ENCODE data around the gene USP25. TPM values are rescaled to one million over a fixed set of nuclear protein-coding genes. Genes with fewer than 3 reads are reported as not detected.
"Not testable (repeated sequence)": the region's sequence is repeated elsewhere in the genome, so short reads cannot be mapped to it uniquely, and the experiment has no call there.

USP25 gene
- total RNA-seq, 1 donor from 2014 or later = 126 TPM

DNA sequence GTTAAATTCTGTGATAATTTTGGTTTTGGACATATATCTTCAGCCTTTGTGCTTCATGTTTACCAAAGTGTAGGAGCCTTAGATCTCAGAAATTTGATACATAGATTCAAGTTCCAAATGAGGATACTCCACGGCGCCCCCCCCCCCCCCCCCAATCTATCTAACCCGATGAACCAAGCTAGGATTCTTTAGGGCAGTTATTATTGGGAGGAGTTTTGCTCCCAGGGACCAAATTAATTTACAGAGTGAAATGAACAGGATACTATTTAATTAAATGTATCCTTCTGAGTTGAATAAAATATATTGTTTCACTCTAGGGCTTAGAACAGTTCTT, 3.2 kb downstream of the USP25 start:
- DNase-seq = no peak

DNA sequence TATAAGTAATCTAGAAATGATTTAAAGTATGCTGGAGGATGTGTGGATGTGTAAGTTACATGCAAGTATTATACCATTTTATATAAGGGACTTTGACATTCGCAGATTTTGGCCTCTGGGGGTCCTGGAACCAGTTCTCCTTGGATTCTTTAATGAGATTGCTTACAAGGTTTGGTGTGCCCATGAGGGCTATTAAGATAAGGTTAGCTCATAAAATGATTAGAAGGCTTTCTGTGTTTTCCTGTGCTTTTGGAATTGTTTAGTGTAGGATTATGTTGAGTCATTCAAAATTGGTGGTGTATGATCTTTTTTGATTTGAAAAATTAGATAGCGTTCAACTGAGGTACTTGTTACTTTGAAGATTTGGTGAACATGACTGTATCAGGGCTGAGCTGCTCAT, 5.6 kb downstream of the USP25 start:
- DNase-seq = no peak

DNA sequence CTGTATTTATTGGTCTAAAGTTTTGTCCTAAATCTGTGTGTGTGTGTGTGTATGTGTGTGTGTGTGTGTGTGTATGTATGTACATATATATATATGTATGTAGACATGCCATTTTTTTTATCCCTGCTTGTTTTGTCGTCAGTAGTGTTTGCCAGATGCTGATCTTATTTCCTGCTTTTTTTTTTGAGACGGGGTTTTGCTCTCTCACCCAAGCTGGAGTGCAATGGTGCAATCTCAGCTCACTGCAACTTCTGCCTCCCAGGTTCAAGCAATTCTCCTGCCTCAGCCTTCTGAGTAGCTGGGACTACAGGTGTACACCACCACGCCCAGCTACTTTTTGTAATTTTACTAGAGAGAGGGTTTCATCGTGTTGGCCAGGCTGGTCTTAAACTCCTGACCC, 6.1 kb downstream of the USP25 start:
- DNase-seq = not testable (repeated sequence)

DNA sequence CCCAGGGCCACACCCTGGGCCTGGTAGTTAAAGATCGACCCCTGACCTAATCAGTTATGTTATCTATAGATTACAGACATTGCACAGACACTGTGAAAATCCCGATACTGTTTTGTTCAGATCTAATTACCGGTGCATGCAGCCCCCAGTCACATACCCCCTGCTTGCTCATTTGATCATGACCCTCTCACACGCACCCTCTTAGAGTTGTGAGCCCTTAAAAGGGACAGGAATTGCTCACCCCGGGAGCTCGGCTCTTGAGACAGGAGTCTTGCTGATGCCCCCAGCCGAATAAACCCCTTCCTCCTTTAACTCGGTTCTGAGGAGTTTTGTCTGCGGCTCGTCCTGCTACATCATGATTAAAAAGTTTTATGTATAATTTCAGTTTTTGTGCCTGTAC, 9.0 kb downstream of the USP25 start:
- not testable (repeated sequence) for DNase-seq

DNA sequence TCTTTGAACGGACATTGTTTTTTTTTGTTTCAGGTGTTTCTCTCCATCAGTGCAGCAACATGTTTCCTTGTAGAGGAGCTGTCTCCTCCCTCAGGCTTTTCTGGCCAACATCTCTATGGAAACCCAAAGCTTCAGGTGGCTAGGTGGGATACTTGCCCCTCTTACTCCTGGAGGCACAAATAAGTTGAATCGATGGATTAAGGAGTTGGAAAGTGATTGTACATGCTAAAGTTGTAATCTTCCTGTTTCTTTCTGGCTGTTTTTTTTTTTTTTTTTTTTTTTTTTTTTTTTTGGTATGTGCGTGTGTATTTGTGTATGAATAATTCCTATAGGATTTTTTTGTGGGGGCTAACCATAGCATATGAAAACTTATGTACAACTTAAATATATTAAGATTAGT, 10.6 kb downstream of the USP25 start:
- DNase-seq = no peak

DNA sequence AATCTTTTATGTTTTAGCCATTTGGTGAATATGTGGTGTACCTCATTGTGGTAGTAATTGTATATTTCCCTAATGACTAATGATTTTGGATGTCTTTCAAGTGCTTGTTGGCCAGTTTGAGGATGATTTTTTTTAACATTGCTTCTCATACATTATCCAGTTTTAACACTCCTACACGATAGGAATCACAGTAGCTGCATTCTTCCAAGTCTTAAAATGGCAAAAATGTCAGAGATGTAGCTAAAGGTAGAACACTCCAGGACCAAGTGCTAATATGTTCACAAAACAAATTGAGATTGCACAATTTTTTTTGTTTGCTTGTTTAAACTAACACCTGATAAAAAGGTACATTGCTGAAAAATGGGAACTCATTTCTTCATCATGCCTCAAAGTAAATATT, 11.7 kb downstream of the USP25 start:
- DNase-seq = no peak

DNA sequence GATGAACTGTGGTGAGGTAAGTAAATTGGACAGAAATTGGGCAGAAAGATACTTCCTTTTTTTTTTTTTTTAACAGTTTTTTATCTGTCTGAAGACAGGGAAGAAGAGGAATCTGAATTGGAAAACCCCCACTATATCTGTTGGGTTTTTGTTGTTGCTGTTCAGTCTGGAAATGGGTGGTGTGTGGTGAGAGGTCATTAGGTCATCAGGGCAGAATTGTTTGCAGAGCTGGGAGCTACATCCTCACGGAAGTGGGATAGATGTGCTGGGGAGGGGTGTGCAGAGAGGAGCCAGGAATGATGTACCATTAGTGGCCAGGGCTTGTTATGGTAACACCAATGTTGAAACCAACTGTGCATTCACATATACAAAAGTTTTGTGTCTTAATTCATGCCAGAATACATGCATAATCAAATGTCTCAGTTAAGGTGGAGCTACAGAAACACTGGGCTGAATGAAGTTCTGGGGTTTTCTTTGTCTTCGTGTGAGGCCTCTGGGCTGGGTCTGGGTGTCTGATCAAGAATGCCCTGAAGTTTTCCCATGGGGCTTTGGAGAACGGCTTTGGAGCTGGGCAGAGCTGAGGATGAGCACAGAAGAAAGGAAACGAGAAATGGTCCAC, 12.4 kb downstream of the USP25 start:
- DNase-seq = no peak

DNA sequence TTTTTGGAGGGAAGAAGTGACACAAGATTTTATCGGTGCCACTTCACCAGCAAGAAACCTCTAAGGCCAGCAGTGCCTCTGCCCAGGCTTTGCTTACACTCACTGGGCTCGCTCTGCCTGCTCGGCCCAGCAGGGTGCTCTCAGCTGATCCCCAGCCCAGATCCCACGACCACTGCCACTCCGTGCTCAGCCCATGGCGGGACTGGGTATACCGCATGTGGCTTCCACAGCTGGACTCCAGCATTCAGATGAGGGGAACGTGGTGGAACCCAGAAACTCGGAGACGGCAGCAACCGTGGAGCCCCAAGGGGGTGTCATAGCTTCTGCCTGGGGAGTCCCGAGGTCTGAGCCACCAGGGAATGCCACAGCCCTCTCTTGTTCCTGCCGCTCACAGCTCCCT, 12.9 kb downstream of the USP25 start:
- no peak for DNase-seq

DNA sequence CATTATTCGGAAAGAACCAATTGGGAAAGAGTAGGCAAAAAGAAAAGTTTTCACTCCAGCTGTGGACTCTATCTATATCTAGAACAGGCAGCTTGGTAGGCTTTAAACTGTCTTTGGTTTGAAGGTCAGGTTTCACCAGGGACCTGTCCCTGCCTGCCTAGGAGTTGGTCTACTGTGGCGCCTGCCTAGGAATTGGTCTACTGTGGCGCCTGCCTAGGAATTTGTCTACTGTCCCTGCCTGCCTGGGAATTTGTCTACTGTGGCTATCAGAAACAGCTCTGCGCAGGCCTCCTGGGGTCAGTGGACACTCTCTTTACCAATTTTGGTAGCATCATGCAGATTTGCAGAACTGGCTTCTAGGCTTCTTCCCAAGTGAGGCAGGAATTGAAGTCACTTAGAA, 13.8 kb downstream of the USP25 start:
- no peak for DNase-seq

DNA sequence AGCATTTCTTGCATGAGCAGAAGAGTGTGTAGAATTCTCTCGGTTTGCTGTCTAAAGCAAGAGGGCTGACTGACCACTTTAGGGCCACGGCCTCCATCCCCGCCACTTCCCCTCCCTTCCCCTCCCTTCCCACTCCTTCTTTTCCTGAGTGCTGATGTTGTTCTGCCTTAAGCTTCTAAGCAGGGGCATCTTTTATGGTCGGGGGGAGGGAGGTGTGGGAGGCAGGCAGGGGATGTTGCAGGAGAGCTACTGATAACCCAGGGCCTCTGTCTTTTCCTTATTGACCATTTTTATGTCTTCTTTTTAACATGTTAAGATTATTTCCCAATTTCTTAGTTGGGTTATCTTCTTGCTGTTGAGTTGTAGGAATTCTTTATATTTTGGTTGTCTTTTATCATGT, 15.1 kb downstream of the USP25 start:
- DNase-seq = no peak

DNA sequence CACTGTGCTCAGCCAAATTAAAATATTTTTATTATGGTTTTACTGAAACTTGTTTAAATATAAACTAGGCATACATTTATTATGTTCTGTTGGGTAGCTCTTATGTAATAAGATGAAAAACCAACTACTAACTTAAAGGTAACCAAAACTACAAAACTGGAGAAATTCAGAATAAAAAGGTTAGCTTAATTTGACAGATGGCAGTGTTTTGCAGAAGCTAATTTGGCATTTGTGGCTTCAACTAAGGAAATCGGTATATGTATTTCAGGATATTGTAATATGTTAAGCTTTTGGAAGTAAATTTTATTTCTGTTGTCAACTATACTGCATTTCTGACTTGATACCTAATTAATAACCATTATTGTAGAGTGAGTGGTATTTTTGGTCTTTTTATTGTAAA, 18.8 kb downstream of the USP25 start:
- DNase-seq = no peak

DNA sequence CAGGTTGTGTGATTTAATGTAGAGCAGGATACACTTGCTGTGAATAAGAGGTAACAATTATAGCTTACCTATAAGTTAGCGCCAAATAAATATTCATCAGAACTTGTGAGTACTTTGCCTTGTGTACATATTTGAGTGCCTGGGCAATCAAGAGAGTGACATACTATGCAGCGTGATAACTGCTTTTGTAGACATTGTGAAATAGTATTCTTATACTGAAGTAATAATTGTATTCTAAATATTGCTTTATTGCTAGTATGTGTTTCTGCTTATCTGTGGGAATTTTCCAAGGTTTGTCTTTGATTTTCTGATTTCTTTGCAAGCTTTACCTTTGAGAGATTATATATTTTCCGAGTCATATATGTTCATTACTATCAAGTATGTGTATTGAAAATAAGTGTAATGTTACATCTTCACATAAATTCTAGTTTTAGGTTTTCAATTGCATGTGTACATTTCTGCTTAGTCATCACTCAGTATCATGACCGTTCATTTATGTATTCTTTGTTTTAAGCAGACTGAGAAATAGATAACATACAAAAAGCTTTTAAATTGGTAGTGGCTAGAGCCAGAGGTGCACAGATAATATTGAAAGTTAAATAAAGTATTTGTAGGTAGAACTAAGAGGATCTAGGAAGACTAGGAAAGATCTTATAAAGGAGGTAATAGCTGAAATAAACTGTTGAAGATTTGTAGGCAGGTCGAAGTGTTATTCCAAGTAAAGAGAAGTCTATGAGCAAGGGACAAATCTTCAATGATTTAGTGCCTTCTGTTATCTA, 19.5 kb downstream of the USP25 start:
- DNase-seq = no peak

DNA sequence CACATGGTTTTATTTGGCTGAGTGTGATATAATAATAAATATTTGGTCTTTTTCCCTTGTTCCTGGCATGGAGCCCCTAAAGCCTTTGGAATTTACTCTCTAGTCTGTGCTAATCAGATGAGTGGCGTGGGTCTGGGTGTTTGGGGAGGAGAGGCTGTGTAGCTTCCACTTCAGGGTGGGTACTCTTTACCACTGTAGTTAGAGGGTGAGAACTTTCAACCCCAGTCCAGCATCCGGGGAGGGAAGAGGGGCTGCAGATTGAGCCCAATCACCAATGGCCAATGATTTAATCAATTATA, 20.0 kb downstream of the USP25 start:
- no peak for DNase-seq

DNA sequence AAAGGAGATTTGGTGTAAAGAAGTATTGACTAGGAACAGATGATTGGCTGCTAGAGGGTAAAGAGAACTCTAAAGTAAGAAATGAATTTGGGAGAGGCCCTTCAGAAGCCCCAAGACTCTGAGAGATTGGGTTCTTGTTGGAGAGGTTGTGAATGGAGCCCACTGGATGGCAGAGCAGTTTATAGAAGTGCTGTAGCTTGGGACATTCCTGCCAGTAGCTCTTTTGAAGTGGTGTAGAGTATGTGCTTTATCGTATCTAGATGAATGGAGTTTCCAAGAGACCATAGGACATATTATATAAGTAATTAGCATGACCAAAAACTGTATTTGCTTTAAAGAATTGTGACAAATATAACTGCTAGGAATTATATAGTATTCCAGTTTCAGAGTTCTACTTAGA, 21.3 kb downstream of the USP25 start:
- no peak for DNase-seq

DNA sequence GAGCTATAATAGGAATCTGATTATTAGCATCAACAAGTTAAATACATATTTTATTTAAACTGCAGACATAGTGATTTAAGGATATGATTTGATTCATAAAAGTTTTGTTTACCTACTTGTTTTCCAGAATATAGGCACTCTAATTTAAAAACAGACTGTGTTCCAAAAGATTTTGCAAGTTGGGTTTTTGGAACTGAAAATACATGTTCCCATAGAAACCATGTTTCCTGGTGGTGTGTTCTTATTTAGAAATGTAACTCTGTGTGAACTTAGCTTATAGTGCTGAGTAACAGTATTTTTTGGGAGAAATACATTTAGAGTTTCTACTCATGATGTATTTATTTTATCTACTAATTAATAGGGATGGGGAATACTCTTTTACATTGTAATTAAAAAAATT, 21.8 kb downstream of the USP25 start:
- no peak for DNase-seq

DNA sequence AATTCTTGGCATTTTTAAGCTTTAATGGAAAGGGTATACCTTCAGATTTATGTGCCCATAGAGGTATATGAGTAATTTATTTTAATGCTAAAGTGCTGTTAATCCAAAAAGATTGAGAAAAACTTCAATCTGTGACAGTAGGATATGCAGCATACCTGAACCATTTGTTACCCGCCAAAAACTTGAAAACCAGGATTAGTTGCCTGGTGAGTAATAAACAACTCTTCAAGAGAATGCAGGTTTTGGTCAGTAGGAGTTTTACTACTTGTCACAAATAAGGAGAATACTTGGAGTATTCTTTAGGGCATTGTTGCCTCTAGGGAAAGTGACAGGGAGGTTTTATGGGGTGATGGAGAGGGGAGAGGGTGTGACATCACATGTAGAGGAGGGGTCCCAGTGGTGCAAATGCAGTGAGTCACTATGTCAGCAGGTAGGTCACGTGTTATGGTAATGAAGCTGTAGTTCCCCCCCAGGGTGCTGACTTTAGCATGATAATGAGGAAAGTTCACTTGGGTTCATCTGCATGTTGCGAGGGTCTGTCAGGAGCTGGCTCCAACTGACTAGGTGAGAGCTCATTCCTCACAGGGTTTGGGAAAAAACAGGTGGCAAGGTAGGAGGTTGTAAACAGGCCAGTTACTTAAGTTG, 23.1 kb downstream of the USP25 start:
- DNase-seq = no peak

DNA sequence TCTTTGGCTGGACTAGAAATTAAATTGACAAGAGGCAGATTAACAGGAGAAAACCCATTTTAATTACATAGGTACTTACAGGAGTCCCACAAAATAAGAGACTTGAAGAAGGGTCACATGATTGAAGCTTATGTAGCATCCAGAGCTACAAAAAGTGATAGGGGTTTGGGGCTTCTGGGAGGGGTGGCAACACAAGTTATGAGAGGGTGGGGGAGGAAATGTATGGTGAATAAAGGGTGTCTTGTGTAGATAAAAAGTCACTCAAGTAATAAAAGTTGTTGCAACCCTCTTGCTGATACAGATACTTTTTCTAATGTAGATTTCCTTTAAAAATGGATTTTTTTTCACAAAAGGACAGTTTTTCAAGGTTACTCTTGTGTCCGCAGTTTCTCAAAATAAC, 24.0 kb downstream of the USP25 start:
- no peak for DNase-seq

DNA sequence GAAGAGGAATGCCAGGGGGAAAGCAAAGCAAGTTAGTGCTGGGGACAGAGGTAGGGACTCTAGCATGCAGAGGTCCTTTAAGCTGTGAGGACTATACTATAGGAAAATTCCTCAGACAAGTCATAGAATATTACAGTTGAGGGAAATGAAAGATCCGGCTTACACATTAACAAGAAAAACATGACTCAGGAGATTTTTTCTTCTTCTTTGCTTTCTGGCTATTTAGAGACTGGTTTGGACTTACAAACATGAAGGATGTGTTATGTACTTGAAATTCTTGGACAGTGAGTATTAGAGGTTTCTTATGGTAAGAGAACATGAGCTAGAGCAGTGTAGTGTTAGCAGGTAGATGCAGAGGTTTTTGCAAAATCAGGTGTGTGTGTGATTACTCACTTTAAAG, 24.9 kb downstream of the USP25 start:
- DNase-seq = no peak

DNA sequence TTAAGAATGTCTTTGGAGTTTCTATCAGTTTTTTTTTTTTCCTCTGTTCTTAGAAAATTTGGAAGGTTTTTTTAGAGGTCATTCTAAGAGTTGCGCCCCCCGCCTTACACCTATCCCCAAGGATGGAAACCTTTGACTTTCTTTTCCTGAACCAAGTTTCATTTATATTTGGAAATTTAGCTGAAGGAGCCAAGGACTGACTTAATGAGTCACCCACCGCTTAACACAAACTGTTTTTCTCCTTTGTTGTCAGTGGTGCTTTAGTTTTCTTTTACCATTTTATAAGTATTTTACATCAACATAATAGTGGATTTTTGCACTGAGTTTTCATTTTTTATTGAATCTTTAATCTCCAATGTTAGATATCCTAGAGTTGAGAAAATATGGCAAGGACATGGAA, 25.3 kb downstream of the USP25 start:
- DNase-seq = no peak

DNA sequence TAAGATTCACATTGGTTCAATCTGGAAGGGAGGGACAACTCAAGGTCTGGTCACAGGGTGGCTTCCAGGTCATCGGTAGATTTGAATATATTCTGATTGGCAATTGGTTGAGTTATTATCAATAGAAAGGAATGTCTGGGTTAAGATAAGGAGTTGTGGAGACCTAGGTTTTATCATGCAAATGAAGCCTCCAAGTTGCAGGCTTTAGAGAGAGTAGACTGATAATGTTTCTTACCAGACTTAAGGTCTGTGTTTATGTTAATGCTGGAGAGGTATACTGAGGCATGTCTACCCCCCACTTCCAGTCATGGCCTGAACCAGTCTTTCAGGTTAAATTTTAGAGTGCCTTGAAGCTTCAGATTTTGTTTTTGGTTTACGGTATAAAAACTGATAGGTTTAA, 29.7 kb downstream of the USP25 start:
- DNase-seq = no peak

DNA sequence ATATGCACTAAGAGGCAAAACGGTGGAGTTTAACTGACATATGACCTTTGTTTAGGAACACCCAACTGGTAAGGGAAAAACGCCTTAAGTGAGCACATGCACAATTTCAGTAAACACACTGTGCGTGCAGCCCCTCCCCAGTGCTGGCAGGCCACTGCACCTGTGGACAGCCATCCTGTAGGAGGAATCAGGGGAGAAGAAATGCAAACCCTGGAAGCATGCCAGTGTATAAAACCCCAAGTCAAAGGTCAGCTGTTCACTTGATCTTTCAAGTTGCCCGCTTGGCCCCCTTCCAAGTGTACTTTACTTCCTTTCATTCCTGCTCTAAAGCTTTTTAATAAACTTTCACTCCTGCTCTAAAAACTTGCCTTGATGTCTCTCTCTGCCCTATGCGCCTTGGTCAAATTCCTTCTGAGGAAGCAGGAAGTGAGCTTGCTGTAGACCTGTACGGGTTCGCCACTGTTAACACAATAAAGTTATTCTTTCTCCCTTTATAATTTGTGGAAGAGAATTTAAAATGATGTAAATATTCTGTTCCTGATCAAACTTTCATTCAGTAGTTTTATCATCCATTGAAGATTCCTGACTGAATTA, 31.8 kb downstream of the USP25 start:
- DNase-seq = no peak

DNA sequence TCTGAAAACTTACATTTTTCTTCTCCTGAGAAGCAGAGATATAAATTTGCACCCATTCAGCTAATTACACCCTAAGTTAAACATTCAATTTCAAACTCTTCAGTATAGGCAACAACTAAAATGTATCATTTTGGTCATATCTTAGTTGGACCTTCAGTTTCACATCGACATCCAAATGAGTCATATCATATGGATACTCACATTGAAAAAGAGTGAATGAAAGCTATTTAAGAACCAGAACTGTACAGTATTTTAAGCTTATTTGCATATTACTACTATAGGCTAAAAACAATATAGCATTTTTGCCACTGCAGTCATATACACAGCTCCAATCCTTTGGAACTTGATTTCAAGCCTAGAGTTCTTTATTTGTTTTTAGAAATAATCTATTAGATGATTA, 33.6 kb downstream of the USP25 start:
- no peak for DNase-seq

DNA sequence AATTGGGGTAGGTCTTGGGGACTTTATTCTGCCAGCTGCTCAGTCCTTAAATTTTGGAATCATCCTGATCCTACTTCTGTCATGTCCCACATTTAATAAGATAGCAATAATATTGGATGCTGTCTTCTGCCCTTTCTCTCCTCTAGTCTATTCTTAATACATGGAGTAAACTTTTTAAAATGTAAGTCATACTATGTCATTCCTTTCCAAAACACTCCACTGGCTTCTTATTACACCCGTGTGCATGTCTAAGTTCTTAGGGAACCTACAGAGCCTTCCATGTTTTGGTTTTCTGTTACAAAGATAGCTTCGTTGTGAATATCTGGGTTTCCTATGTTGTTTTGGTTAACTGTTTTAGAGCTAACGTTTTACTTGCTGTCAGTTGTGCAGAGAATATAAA, 35.1 kb downstream of the USP25 start:
- DNase-seq = no peak
